Uterus (tissue), 2 donors: Measurements from ENCODE around the gene CCHCR1.

ENCODE experiments used
- POLR2A ChIP-seq, 2 donors: fragments of 450-650 bp; IDR thresholded peaks; one replicate each; pipeline ENCODE4 v1.6.1; 2016; ENCODE audit warnings: antibody characterized with exemption in 2 of 2, mild to moderate bottlenecking in 1 of 2, moderate library complexity in 1 of 2
- TF ChIP-seq, protein P1 (sequence below), 4 experiments: fragments of 200-600 bp in 2 of 4; fragments of 450-650 bp in 2 of 4; sonication (generic) in 2 of 4; IDR thresholded peaks; one replicate each; pipeline ENCODE4 v1.5.1; 2016 to 2019; ENCODE audit warnings: antibody characterized with exemption in 4 of 4, mild to moderate bottlenecking in 2 of 4, moderate library complexity in 1 of 4

DNA sequence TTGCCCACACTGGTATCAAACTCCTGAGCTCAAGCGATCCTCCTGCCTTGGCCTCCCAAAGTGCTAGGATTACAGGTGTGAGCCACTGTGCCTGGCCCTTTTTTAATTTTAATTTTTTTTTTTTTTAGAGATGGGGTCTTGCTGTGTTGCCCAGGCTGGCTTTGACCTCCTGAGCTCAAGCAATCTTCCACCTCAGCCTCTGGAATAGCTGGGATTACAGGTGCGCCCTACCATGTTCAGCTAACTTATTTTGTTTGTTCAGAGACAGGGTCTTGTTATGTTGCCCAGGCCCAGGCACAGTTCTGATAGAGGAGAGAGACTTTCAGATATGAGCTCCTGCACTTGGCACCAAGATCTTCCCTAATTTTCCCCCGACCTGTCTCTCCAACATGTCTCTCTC, 26.9 kb downstream of the CCHCR1 start:
- TF ChIP-seq, protein P1, sequence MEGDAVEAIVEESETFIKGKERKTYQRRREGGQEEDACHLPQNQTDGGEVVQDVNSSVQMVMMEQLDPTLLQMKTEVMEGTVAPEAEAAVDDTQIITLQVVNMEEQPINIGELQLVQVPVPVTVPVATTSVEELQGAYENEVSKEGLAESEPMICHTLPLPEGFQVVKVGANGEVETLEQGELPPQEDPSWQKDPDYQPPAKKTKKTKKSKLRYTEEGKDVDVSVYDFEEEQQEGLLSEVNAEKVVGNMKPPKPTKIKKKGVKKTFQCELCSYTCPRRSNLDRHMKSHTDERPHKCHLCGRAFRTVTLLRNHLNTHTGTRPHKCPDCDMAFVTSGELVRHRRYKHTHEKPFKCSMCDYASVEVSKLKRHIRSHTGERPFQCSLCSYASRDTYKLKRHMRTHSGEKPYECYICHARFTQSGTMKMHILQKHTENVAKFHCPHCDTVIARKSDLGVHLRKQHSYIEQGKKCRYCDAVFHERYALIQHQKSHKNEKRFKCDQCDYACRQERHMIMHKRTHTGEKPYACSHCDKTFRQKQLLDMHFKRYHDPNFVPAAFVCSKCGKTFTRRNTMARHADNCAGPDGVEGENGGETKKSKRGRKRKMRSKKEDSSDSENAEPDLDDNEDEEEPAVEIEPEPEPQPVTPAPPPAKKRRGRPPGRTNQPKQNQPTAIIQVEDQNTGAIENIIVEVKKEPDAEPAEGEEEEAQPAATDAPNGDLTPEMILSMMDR (IDR thresholded peaks at IDR 0.05): no peak
- TF ChIP-seq POLR2A (IDR thresholded peaks at IDR 0.05): no peak
